ENCODE results near the gene TEDC2.
A peak's percentile ranks its signal among the peaks of the same experiment; 100 is the strongest.

DNA sequence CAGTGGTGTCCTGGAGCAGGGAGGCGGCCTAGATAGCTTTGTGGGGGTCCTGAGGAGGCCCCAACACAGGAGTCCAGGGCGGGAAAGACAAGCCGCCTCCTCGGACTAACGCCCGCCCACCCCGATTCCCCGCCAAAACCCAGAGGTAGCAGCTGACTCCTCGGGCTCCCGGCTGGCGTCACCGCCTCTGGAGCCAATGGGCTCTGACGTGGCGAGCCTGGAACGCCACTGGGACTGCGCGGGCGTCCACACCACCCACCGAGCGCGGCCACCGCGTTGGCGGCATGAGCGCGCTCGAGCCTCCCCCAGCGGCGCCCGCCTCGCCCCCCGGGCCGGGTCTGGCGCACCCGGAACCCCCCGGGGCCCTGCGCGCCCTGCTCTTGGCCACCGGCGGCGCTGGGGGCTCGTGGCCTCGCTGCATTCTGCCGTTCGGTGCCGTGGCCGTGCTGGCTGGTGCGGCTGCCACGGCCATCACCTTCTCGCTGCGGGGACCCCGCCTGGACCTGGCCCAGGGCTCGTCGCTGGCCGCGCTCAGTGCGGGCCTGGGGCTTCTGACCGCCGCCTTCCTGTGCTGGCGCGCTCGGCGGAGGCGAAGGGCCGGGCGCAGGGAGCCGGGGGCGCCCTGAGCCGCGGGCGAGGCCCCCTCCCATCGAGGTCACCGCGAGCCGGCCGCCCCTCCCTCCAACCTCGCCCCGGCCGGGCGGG, 7.8 kb downstream of the TEDC2 start:
- no peak for TF ChIP-seq NRF1 (conservative IDR thresholded peaks at IDR 0.05; ENCODE audit: low read depth, low read length)
- peak; percentile 68 for TF ChIP-seq POLR2A (IDR thresholded peaks at IDR 0.05; ENCODE audit: low read depth, low read length)
- TF ChIP-seq DPF2 (IDR thresholded peaks at IDR 0.05): peak; percentile 84
- no peak for TF ChIP-seq EZH2 (IDR thresholded peaks at IDR 0.05; ENCODE audit: borderline replicate concordance, control insufficient read depth, low read depth, low read length)
- TF ChIP-seq CEBPB (IDR thresholded peaks at IDR 0.05; ENCODE audit: borderline replicate concordance in 1 of 2, low read depth in 2 of 2, low read length in 2 of 2): no peak
- TF ChIP-seq, protein P1, sequence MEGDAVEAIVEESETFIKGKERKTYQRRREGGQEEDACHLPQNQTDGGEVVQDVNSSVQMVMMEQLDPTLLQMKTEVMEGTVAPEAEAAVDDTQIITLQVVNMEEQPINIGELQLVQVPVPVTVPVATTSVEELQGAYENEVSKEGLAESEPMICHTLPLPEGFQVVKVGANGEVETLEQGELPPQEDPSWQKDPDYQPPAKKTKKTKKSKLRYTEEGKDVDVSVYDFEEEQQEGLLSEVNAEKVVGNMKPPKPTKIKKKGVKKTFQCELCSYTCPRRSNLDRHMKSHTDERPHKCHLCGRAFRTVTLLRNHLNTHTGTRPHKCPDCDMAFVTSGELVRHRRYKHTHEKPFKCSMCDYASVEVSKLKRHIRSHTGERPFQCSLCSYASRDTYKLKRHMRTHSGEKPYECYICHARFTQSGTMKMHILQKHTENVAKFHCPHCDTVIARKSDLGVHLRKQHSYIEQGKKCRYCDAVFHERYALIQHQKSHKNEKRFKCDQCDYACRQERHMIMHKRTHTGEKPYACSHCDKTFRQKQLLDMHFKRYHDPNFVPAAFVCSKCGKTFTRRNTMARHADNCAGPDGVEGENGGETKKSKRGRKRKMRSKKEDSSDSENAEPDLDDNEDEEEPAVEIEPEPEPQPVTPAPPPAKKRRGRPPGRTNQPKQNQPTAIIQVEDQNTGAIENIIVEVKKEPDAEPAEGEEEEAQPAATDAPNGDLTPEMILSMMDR (IDR thresholded peaks at IDR 0.05 in 2 of 3, conservative IDR thresholded peaks at IDR 0.05 in 1 of 3; ENCODE audit: control insufficient read depth in 2 of 3, extremely low read depth in 1 of 3, insufficient read depth in 1 of 3, low read depth in 3 of 3, low read length in 3 of 3): peak in 1 of 3 experiments; percentile 13; a peak in 1 of 6 replicates
- TF ChIP-seq ZNF274 (IDR thresholded peaks at IDR 0.05; ENCODE audit: insufficient read depth, insufficient read length): no peak

Measured in GM12878 (cell line).